HL-60 (cell line): ENCODE measurements around the gene ANAPC4.
"Not testable (repeated sequence)": the region's sequence is repeated elsewhere in the genome, so short reads cannot be mapped to it uniquely, and the experiment has no call there.

ENCODE experiments used
- CTCF ChIP-seq: IDR thresholded peaks from one replicate; pipeline ENCODE4 v1.5.1; 2011; ENCODE audit warnings: low read length, control low read depth, inconsistent platforms; ENCODE audit not compliant: insufficient read depth
- GABPA ChIP-seq: IDR thresholded peaks from 2 replicates; pipeline ENCODE4 v1.6.1; 2012; ENCODE audit warnings: low read depth

DNA sequence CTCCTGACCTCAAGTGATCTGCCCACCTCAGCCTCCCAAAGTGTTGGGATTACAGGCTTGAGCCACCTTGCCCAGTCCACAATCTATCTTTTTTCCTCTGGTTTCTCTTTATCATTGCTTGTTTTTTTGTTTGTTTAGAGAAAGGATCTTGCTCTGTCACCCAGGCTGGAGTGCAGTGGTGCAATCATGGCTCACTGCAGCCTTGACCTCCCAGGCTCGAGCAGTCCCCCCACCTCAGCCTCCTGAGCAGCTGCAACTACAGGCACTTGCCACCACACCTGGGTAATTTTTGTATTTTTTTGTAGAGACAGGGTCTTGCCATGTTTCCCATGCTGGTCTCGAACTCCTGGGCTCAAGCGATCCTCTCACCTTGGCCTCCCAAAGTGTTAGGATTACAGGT, 48.6 kb upstream of the ANAPC4 start:
- not testable (repeated sequence) for TF ChIP-seq CTCF, GABPA
